ENCODE measurements around the gene EEA1.

Gene EEA1

DNA sequence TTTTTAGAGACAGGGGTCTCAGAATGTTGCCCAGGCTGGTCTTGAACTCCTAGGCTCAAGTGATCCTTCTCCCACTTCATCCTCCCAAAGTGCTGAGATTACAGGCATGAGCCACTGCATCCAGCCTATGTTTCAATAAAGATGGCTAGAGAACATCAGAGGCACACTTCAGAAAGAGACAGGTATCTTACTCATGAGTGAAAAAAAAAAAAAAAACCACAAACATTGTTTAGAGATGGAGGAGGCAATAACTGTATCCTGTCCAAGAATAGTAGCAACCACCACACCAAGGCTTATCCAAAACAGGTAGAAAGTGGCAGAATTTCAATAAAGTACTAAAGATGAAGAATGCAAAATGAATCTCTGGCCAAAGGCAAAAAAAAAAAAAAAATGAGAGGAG, 30.3 kb downstream of the EEA1 start:
- H3K4me3 ChIP-seq (ENCODE audit: low read depth, low read length): no peak overlapping the region
- TF ChIP-seq CTCF (IDR thresholded peaks at IDR 0.05; ENCODE audit: borderline replicate concordance, insufficient read depth, low read depth, low read length): no peak

- TF ChIP-seq CTCF (IDR thresholded peaks at IDR 0.05; ENCODE audit: borderline replicate concordance, insufficient read depth, low read depth, low read length): no peak
- H3K4me3 ChIP-seq (ENCODE audit: low read depth, low read length): no peak overlapping the region
Observed at GRCh38 chr12:92897844-92898243, 31.3 kb downstream of the EEA1 start.

- no peak overlapping the region for H3K4me3 ChIP-seq (ENCODE audit: low read depth, low read length)
- TF ChIP-seq CTCF (IDR thresholded peaks at IDR 0.05; ENCODE audit: borderline replicate concordance, insufficient read depth, low read depth, low read length): no peak
Observed at GRCh38 chr12:92890601-92891106, 38.4 kb downstream of the EEA1 start.

GRCh38 chr12:92886131-92886530, 43.0 kb downstream of the EEA1 start:
- H3K4me3 ChIP-seq (ENCODE audit: low read depth, low read length): no peak overlapping the region
- no peak for TF ChIP-seq CTCF (IDR thresholded peaks at IDR 0.05; ENCODE audit: borderline replicate concordance, insufficient read depth, low read depth, low read length)

- no peak for TF ChIP-seq CTCF (IDR thresholded peaks at IDR 0.05; ENCODE audit: borderline replicate concordance, insufficient read depth, low read depth, low read length)
Observed at GRCh38 chr12:92879698-92880322, 49.3 kb downstream of the EEA1 start.

DNA sequence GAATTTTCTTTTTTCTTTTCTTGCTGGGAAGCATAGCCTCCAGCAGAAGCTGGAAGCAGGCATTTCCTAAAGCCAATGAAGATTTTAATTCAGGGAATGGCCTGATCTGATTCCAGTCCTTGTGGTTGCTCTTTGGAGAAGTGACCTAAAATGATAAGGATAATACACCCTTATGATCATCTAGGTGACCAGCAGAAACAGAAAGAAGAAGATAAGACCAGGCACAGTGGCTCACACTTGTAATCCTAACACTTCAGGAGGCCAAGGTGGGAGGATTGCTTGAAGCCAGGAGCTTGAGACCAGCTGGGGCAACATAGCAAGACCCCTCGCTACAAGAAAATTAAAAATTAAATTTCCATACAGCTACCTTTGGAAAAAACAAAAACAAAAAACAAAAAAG, 51.2 kb downstream of the EEA1 start:
- H3K4me3 ChIP-seq (ENCODE audit: low read depth, low read length): no peak overlapping the region
- no peak for TF ChIP-seq CTCF (IDR thresholded peaks at IDR 0.05; ENCODE audit: borderline replicate concordance, insufficient read depth, low read depth, low read length)

More at GRCh38 chr12:92879698-92880322, 49.3 kb downstream of the EEA1 start:
- H3K4me3 ChIP-seq (ENCODE audit: low read depth, low read length): no peak overlapping the region

GRCh38 chr12:92876496-92876895, 52.6 kb downstream of the EEA1 start:
- no peak overlapping the region for H3K4me3 ChIP-seq (ENCODE audit: low read depth, low read length)
- no peak for TF ChIP-seq CTCF (IDR thresholded peaks at IDR 0.05; ENCODE audit: borderline replicate concordance, insufficient read depth, low read depth, low read length)
